Fibroblast of pulmonary artery (primary cell): Measurements from ENCODE around the gene LSM2.
A peak's percentile ranks its signal among the peaks of the same experiment; 100 is the strongest.

Source experiments
- DNase-seq: peaks from one replicate; pipeline ENCODE4 v3.0.0-alpha.2; 2010; ENCODE audit warnings: low read depth
- H3K4me3 ChIP-seq: replicated peaks from 2 replicates; pipeline ENCODE4 v1.5.1; 2011; ENCODE audit warnings: low read depth, mild to moderate bottlenecking, control low read depth, low read length, moderate library complexity
- TF ChIP-seq, protein P1 (sequence below): IDR thresholded peaks from 2 replicates; pipeline ENCODE4 v1.5.1; 2011; ENCODE audit warnings: mild to moderate bottlenecking, control low read depth, low read length, inconsistent platforms; ENCODE audit errors: missing control alignments

Gene LSM2

GRCh38 chr6:31776989-31777666 is 29.6 kb downstream of the LSM2 start, which contains the start of gene VWA7:
Gene VWA7 (minus strand): TSS chr6:31777328. CDS start chr6:31776779, 549 bp downstream.
- H3K4me3 ChIP-seq = no peak within 1 kb of the TSS
- TF ChIP-seq, protein P1, sequence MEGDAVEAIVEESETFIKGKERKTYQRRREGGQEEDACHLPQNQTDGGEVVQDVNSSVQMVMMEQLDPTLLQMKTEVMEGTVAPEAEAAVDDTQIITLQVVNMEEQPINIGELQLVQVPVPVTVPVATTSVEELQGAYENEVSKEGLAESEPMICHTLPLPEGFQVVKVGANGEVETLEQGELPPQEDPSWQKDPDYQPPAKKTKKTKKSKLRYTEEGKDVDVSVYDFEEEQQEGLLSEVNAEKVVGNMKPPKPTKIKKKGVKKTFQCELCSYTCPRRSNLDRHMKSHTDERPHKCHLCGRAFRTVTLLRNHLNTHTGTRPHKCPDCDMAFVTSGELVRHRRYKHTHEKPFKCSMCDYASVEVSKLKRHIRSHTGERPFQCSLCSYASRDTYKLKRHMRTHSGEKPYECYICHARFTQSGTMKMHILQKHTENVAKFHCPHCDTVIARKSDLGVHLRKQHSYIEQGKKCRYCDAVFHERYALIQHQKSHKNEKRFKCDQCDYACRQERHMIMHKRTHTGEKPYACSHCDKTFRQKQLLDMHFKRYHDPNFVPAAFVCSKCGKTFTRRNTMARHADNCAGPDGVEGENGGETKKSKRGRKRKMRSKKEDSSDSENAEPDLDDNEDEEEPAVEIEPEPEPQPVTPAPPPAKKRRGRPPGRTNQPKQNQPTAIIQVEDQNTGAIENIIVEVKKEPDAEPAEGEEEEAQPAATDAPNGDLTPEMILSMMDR = no peak
- peak; percentile 84 for DNase-seq

DNA sequence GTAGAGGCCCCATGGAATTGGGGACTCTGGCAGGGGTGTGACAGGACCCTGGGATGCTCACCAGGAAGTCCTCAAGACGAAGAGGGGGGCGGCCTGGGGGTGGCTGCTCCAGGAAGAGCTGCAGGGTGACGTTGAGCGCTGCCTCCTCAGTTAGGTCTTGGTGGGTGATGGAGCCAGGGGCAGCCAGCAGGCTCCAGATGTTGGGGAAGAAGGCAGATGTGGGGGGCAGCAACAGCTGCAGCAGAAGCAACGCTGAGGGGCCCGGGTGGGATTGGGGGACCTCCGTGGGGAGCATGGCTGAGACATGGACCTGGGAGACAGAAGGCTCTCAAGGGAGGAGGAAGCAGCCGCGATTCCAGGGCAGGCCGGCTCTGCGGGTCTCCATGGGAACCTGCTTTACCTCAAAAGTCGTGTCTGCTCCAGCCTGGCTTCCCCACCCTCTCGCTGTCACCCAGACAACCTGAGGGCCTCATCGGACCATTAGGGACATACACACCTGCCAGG is 30.2 kb downstream of the LSM2 start:
- no peak for DNase-seq
- TF ChIP-seq, protein P1 = no peak
- no peak overlapping the region for H3K4me3 ChIP-seq

- no peak overlapping the region for H3K4me3 ChIP-seq
- no peak for DNase-seq
- TF ChIP-seq, protein P1 = no peak
Observed at GRCh38 chr6:31775633-31776484, 30.9 kb downstream of the LSM2 start.

DNA sequence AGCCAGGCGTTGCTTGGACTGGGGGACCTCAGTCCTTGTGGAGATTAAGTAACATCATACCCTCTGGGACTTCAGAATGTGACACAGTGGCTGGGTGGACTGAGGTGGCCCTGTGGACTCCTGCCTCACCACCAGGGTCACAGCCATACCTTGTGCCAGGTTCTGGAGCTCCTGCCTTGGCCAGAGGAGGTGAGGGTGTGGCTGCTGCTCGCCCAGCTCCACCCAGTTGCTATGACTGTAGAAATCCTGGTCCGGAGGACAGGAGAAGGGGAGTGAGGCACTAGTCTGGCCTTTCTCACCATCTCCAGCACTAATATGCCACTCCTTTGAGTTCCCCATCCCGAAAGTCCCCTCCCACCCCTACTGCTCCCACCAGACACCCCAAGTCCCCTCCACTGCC is 31.6 kb downstream of the LSM2 start:
- DNase-seq = no peak
- H3K4me3 ChIP-seq = no peak overlapping the region
- TF ChIP-seq, protein P1 = no peak

GRCh38 chr6:31771992-31772358 is 34.8 kb downstream of the LSM2 start:
- TF ChIP-seq, protein P1 = no peak
- DNase-seq = peak; percentile 45
- H3K4me3 ChIP-seq = no peak overlapping the region

DNA sequence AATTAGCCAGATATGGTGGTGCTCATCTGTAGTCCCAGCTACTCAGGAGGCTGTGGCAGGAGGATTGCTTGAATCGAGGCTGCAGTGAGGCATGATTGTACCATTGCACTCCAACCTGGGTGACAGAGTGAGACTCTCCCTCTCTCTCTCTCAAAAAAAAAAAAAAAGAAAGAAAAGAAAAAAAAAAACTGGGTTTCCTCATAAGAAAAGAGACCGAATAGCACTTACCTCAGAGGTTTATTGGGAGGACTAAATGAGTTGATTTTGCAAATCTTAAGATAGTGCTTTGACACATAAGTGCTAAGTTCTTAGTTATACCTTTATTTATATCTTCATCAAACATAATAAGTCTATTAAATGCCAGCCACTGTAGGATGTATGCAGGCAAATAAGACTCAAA is 35.9 kb downstream of the LSM2 start:
- H3K4me3 ChIP-seq = no peak overlapping the region
- TF ChIP-seq, protein P1 = no peak
- no peak for DNase-seq
